ENCODE data around the gene MRPL20. TPM values are rescaled to one million over a fixed set of nuclear protein-coding genes. Genes with fewer than 3 reads are reported as not detected.
A peak's percentile ranks its signal among the peaks of the same experiment; 100 is the strongest.

MRPL20 gene
- polyA plus RNA-seq, 1 donor from 2014 or later: 204 TPM

GRCh38 chr1:1399872-1400575, 7.1 kb downstream of the MRPL20 start:
- peaks cover 33% of the 10 kb centered on the region for H3K79me2 ChIP-seq (replicated peaks; ENCODE audit: insufficient read depth, low read length)
- no peak for TF ChIP-seq SMC3 (conservative IDR thresholded peaks at IDR 0.05; ENCODE audit: poor library complexity)
- TF ChIP-seq POLR2AphosphoS5 (IDR thresholded peaks at IDR 0.05): no peak
- no peak for TF ChIP-seq EZH2 (IDR thresholded peaks at IDR 0.05; ENCODE audit: borderline replicate concordance, insufficient read depth, low read length, poor library complexity, severe bottlenecking)
- no peak for TF ChIP-seq EP300 (conservative IDR thresholded peaks at IDR 0.05; ENCODE audit: poor library complexity, severe bottlenecking)
- no peak for TF ChIP-seq RAD21 (conservative IDR thresholded peaks at IDR 0.05)
- TF ChIP-seq TAF1 (IDR thresholded peaks at IDR 0.05; ENCODE audit: low read depth): no peak
- no peak for TF ChIP-seq CTCF (IDR thresholded peaks at IDR 0.05; ENCODE audit: poor library complexity, severe bottlenecking)
- TF ChIP-seq MXI1 (conservative IDR thresholded peaks at IDR 0.05; ENCODE audit: poor library complexity, severe bottlenecking): no peak
- TF ChIP-seq REST (IDR thresholded peaks at IDR 0.05; ENCODE audit: borderline replicate concordance): no peak
- peak overlapping the region; percentile 76 for H3K4me3 ChIP-seq (ENCODE audit: low read length)
- H2AFZ ChIP-seq (ENCODE audit: low read depth, low read length): no peak overlapping the region
- no peaks in the 10 kb centered on the region for H3K27me3 ChIP-seq (ENCODE audit: insufficient read depth, low read depth, low read length)
- H3K27ac ChIP-seq (ENCODE audit: low read length): peak overlapping the region; percentile 80
- H3K9me2 ChIP-seq (ENCODE audit: insufficient read depth, low read length): no peaks in the 10 kb centered on the region
- no peaks in the 10 kb centered on the region for H3K36me3 ChIP-seq (ENCODE audit: insufficient read depth, low read length)
- H3K4me2 ChIP-seq (ENCODE audit: low read length): peak overlapping the region; percentile 98
- H3K9ac ChIP-seq (ENCODE audit: low read length): peak overlapping the region; percentile 84
- H4K20me1 ChIP-seq (ENCODE audit: insufficient read depth): no peaks in the 10 kb centered on the region
- no peaks in the 10 kb centered on the region for H3F3A ChIP-seq (ENCODE audit: insufficient read depth, low read length, poor library complexity, severe bottlenecking)
- H3K9me3 ChIP-seq (ENCODE audit: low read length): no peaks in the 10 kb centered on the region

- peak within 1 kb of the TSS; percentile 85 for H3K27ac ChIP-seq (ENCODE audit: low read length)
- H3K9ac ChIP-seq (ENCODE audit: low read length): peak within 1 kb of the TSS; percentile 95
- H3K9me3 ChIP-seq (ENCODE audit: low read length): no peaks in the 10 kb centered on the region
Observed at GRCh38 chr1:1399187-1399871, 7.8 kb downstream of the MRPL20 start, which contains the start of gene CCNL2. Gene CCNL2 (minus strand): TSS chr1:1399335. CDS start chr1:1399306, 29 bp downstream.

More at GRCh38 chr1:1399187-1399871, 7.8 kb downstream of the MRPL20 start, which contains the start of gene CCNL2:
- peak within 1 kb of the TSS; percentile 76 for H3K4me3 ChIP-seq (ENCODE audit: low read length)
- no peaks in the 10 kb centered on the region for H3F3A ChIP-seq (ENCODE audit: insufficient read depth, low read length, poor library complexity, severe bottlenecking)
- no peaks in the 10 kb centered on the region for H4K20me1 ChIP-seq (ENCODE audit: insufficient read depth)
- peak within 1 kb of the TSS; percentile 40 for H2AFZ ChIP-seq (ENCODE audit: low read depth, low read length)
- peaks cover 33% of the 10 kb centered on the region for H3K79me2 ChIP-seq (replicated peaks; ENCODE audit: insufficient read depth, low read length)
- TF ChIP-seq EP300 (conservative IDR thresholded peaks at IDR 0.05; ENCODE audit: poor library complexity, severe bottlenecking): peak; percentile 46
- no peak for TF ChIP-seq EZH2 (IDR thresholded peaks at IDR 0.05; ENCODE audit: borderline replicate concordance, insufficient read depth, low read length, poor library complexity, severe bottlenecking)
- TF ChIP-seq REST (IDR thresholded peaks at IDR 0.05; ENCODE audit: borderline replicate concordance): peak; percentile 69
- TF ChIP-seq SMC3 (conservative IDR thresholded peaks at IDR 0.05; ENCODE audit: poor library complexity): peak; percentile 40
- peak; percentile 86 for TF ChIP-seq CTCF (IDR thresholded peaks at IDR 0.05; ENCODE audit: poor library complexity, severe bottlenecking)
- TF ChIP-seq MXI1 (conservative IDR thresholded peaks at IDR 0.05; ENCODE audit: poor library complexity, severe bottlenecking): peak; percentile 93
- TF ChIP-seq POLR2AphosphoS5 (IDR thresholded peaks at IDR 0.05): peak; percentile 84
- no peak for TF ChIP-seq TAF1 (IDR thresholded peaks at IDR 0.05; ENCODE audit: low read depth)
- TF ChIP-seq RAD21 (conservative IDR thresholded peaks at IDR 0.05): peak; percentile 46
- peak within 1 kb of the TSS; percentile 98 for H3K4me2 ChIP-seq (ENCODE audit: low read length)
- H3K36me3 ChIP-seq (ENCODE audit: insufficient read depth, low read length): no peaks in the 10 kb centered on the region
- H3K27me3 ChIP-seq (ENCODE audit: insufficient read depth, low read depth, low read length): no peaks in the 10 kb centered on the region
- no peaks in the 10 kb centered on the region for H3K9me2 ChIP-seq (ENCODE audit: insufficient read depth, low read length)

Data from neural cell (in vitro differentiated cells).